Caco-2 (cell line): ENCODE results near the gene KIFAP3. TPM values are rescaled to one million over a fixed set of nuclear protein-coding genes. Genes with fewer than 3 reads are reported as not detected.

Experiments used
- BruUV-seq: library from RNA; stranded (reverse); fragments of 400-500 nt; replicated peaks from 2 replicates; lab custom pipeline; 2021; lab: Mats Ljungman, UMichigan
- CTCF ChIA-PET: fragments of 300-600 bp; sonication (Branson Sonifier 250); formaldehyde crosslinking; loops from one replicate; lab custom pipeline; 2022; ENCODE audit warnings: antibody characterized with exemption; lab: Charles Lee
- POLR2A ChIA-PET: fragments of 300-600 bp; sonication (Branson Sonifier 250); formaldehyde crosslinking; loops from one replicate; lab custom pipeline; 2022; ENCODE audit warnings: antibody characterized with exemption; lab: Charles Lee
- DNase-seq, 2 experiments: peaks; one replicate each; pipeline versions ENCODE4 v3.0.0 to v3.0.0-alpha.2; 2020 to 2022
- H3K27me3 ChIP-seq: replicated peaks from 2 replicates; pipeline ENCODE4 v1.6.0; 2011; ENCODE audit warnings: low read length; ENCODE audit not compliant: control insufficient read depth, insufficient read depth
- H3K36me3 ChIP-seq: 2 replicates; pipeline ENCODE4 v1.5.1; 2011; ENCODE audit warnings: low read length; ENCODE audit not compliant: control insufficient read depth, insufficient read depth
- H3K4me1 ChIP-seq: fragments of 250-450 bp; sonication (Bioruptor Pico); 2 replicates; pipeline ENCODE4 v1.5.1; 2020; ENCODE audit warnings: mild to moderate bottlenecking
- H3K4me3 ChIP-seq: 2 replicates; pipeline ENCODE4 v1.5.1; 2011; ENCODE audit warnings: low read depth, mild to moderate bottlenecking, control low read depth, low read length
- H3K9me3 ChIP-seq: fragments of 250-450 bp; sonication (Bioruptor Pico); 2 replicates; pipeline ENCODE4 v1.5.1; 2020; ENCODE audit warnings: mild to moderate bottlenecking, moderate library complexity
- H3K27ac Mint-ChIP-seq: one replicate; pipeline ENCODE4 v1.8.0; 2022; ENCODE audit warnings: mixed read lengths; ENCODE audit not compliant: unreplicated experiment
- H3K27me3 Mint-ChIP-seq: one replicate; pipeline ENCODE4 v1.8.0; 2022; ENCODE audit warnings: mixed read lengths; ENCODE audit not compliant: insufficient read depth, unreplicated experiment
- H3K36me3 Mint-ChIP-seq: one replicate; pipeline ENCODE4 v1.8.0; 2022; ENCODE audit warnings: mild to moderate bottlenecking, mixed read lengths; ENCODE audit not compliant: insufficient read depth, unreplicated experiment
- H3K4me1 Mint-ChIP-seq: one replicate; pipeline ENCODE4 v1.8.0; 2022; ENCODE audit warnings: low read depth, mixed read lengths; ENCODE audit not compliant: unreplicated experiment
- H3K4me3 Mint-ChIP-seq: one replicate; pipeline ENCODE4 v1.8.0; 2022; ENCODE audit warnings: mild to moderate bottlenecking, moderate library complexity, mixed read lengths; ENCODE audit not compliant: unreplicated experiment
- H3K9me3 Mint-ChIP-seq: one replicate; pipeline ENCODE4 v1.8.0; 2022; ENCODE audit warnings: mixed read lengths; ENCODE audit not compliant: unreplicated experiment
- intact Hi-C: fragments of 100-400 bp; cut with micrococcal nuclease; formaldehyde crosslinking; loops from one replicate; pipeline ENCODE4 v1.10.0; 2022; ENCODE audit not compliant: unreplicated experiment
- total RNA-seq: library from RNA; stranded (reverse); gene quantifications from 2 replicates; pipeline ENCODE4 v1.2.3, GENCODE V29; 2022
- TF ChIP-seq, protein P1 (sequence below), 2 experiments: fragments of 200-600 bp in 1 of 2; IDR thresholded peaks; 1 replicate in 1 of 2; 2 replicates in 1 of 2; pipeline versions ENCODE4 v1.5.1 to v1.8.0; 2011 to 2022; ENCODE audit warnings: antibody characterized with exemption in 1 of 2, control low read depth in 1 of 2, inconsistent platforms in 1 of 2, low read depth in 1 of 2, low read length in 1 of 2, mild to moderate bottlenecking in 1 of 2, moderate library complexity in 1 of 2; ENCODE audit not compliant: insufficient read depth in 1 of 2, severe bottlenecking in 1 of 2, unreplicated experiment in 1 of 2

KIFAP3 gene
- total RNA-seq, 1 experiment from 2014 or later = 10.9 TPM

DNA sequence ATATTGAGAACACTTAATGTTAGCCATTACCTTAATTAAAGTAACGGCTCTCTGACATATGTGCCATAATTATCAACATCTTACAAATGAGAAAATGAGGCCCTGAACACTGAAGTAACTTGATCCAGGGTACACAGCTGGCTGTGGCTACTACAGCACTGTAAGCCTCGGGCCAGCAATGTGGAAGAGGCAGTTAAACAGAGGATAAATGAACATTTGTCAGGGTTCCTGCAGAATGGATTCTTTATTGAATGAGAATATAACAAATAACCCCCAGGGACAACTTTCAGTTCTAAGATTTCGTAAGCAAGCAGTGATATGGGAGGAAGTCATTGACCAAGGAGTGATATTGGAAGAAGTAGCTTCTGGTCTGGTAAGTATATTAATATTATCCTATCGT lies 110.3 kb downstream of the KIFAP3 start:
- H3K9me3 Mint-ChIP-seq = no peaks in the 10 kb centered on the region
- TF ChIP-seq, protein P1, sequence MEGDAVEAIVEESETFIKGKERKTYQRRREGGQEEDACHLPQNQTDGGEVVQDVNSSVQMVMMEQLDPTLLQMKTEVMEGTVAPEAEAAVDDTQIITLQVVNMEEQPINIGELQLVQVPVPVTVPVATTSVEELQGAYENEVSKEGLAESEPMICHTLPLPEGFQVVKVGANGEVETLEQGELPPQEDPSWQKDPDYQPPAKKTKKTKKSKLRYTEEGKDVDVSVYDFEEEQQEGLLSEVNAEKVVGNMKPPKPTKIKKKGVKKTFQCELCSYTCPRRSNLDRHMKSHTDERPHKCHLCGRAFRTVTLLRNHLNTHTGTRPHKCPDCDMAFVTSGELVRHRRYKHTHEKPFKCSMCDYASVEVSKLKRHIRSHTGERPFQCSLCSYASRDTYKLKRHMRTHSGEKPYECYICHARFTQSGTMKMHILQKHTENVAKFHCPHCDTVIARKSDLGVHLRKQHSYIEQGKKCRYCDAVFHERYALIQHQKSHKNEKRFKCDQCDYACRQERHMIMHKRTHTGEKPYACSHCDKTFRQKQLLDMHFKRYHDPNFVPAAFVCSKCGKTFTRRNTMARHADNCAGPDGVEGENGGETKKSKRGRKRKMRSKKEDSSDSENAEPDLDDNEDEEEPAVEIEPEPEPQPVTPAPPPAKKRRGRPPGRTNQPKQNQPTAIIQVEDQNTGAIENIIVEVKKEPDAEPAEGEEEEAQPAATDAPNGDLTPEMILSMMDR (IDR thresholded peaks at IDR 0.05; ENCODE audit: insufficient read depth in 1 of 2, low read depth in 1 of 2, low read length in 1 of 2, severe bottlenecking in 1 of 2, unreplicated experiment in 1 of 2) = no peak
- no peaks in the 10 kb centered on the region for H3K9me3 ChIP-seq
- H3K4me1 Mint-ChIP-seq = no peaks in the 10 kb centered on the region
- no TSS peak for BruUV-seq
- H3K36me3 Mint-ChIP-seq = no peaks in the 10 kb centered on the region
- H3K4me3 Mint-ChIP-seq = no peak overlapping the region
- H3K27me3 Mint-ChIP-seq = no peaks in the 10 kb centered on the region
- no peak overlapping the region for H3K27ac Mint-ChIP-seq
- H3K36me3 ChIP-seq = no peaks in the 10 kb centered on the region
- no peak overlapping the region for H3K4me3 ChIP-seq
- ChIA-PET POLR2A (no interaction called here), CTCF (no interaction called here)
- DNase-seq = no peak
- no peaks in the 10 kb centered on the region for H3K4me1 ChIP-seq
- no peaks in the 10 kb centered on the region for H3K27me3 ChIP-seq
- intact Hi-C loops = no loop called here

DNA sequence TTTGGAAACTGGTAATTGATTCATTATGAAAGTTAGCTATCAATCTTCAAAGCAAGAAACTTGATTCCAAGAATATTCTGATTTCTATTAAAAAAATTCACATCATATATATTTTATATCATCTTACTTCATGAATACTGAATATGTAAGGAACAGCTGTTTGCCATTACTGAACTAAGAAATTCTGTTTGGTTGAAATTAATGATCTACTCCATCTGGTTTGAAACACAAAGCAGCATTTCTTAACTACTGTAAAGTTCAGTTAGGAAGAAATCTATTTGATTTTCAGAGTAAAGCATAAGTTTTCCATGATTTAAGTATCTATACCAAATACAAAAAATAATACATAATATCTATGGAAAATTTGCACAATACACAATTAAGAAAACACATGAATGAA lies 114.8 kb downstream of the KIFAP3 start:
- Mint-ChIP-seq H3K4me3 (no peak overlapping the region), H3K36me3 (no peaks in the 10 kb centered on the region), H3K9me3 (no peaks in the 10 kb centered on the region), H3K27ac (no peak overlapping the region), H3K4me1 (no peaks in the 10 kb centered on the region), H3K27me3 (no peaks in the 10 kb centered on the region)
- POLR2A ChIA-PET = no interaction called here
- intact Hi-C loops = no loop called here
- no TSS peak for BruUV-seq
- H3K36me3 ChIP-seq = no peaks in the 10 kb centered on the region
- CTCF ChIA-PET = no interaction called here
- no peak for DNase-seq
- H3K27me3 ChIP-seq = no peaks in the 10 kb centered on the region
- TF ChIP-seq, protein P1 (IDR thresholded peaks at IDR 0.05; ENCODE audit: insufficient read depth in 1 of 2, low read depth in 1 of 2, low read length in 1 of 2, severe bottlenecking in 1 of 2, unreplicated experiment in 1 of 2) = no peak
- H3K4me1 ChIP-seq = no peaks in the 10 kb centered on the region
- no peaks in the 10 kb centered on the region for H3K9me3 ChIP-seq
- no peak overlapping the region for H3K4me3 ChIP-seq

DNA sequence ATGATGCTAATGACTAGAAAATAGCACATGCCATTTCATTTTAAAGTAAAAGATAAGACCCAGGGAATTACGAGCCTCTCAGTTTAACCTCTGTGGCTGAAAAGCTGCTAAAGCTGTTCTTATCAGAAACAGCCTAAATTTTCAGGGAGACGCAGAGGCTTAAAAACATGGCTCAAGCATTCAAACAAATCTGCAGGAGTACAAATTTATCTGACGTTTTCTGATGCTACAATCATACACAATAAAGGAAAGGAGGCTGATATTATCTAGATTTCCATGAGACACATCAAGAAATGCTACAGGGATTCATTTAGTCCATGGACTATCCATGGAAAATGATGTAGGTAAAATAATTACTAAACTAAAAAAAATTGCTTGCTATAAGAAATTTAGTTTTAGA lies 115.5 kb downstream of the KIFAP3 start:
- no peaks in the 10 kb centered on the region for H3K4me1 ChIP-seq
- Mint-ChIP-seq H3K36me3 (no peaks in the 10 kb centered on the region), H3K27ac (no peak overlapping the region), H3K9me3 (no peaks in the 10 kb centered on the region), H3K4me3 (no peak overlapping the region), H3K27me3 (no peaks in the 10 kb centered on the region), H3K4me1 (no peaks in the 10 kb centered on the region)
- H3K4me3 ChIP-seq = no peak overlapping the region
- intact Hi-C loops = no loop called here
- no peaks in the 10 kb centered on the region for H3K36me3 ChIP-seq
- H3K27me3 ChIP-seq = no peaks in the 10 kb centered on the region
- no TSS peak for BruUV-seq
- POLR2A ChIA-PET = no interaction called here
- TF ChIP-seq, protein P1 (IDR thresholded peaks at IDR 0.05; ENCODE audit: insufficient read depth in 1 of 2, low read depth in 1 of 2, low read length in 1 of 2, severe bottlenecking in 1 of 2, unreplicated experiment in 1 of 2) = no peak
- H3K9me3 ChIP-seq = no peaks in the 10 kb centered on the region
- CTCF ChIA-PET = no interaction called here
- no peak for DNase-seq
